Kidney (tissue), 14 donors: ENCODE results near the gene SLC25A46. TPM values are rescaled to one million over a fixed set of nuclear protein-coding genes. Genes with fewer than 3 reads are reported as not detected.

Source experiments
- DNase-seq, 5 donors: peaks; one replicate each; pipeline ENCODE4 v3.0.0-alpha.2; 2013 to 2020
- FAIRE-seq: peaks from 2 replicates; lab custom pipeline; 2012; peaks lifted over from hg19 to GRCh38; lab: Jason Lieb, UNC
- H3K27ac ChIP-seq, 2 donors: one replicate each; pipeline ENCODE4 v1.7.0; 2013; ENCODE audit warnings: low read depth in 2 of 2, low read length in 2 of 2, inconsistent platforms in 1 of 2
- H3K27me3 ChIP-seq: one replicate; pipeline ENCODE4 v1.7.1; 2013; ENCODE audit warnings: low read length, inconsistent platforms; ENCODE audit not compliant: control insufficient read depth, insufficient read depth
- H3K36me3 ChIP-seq, 3 donors: one replicate each; pipeline versions ENCODE4 v1.7.0 to v1.7.1; 2013; ENCODE audit warnings: low read length in 3 of 3, control low read depth in 1 of 3, inconsistent platforms in 1 of 3; ENCODE audit not compliant: insufficient read depth in 3 of 3, control insufficient read depth in 2 of 3
- H3K4me1 ChIP-seq, 3 donors: one replicate each; pipeline versions ENCODE4 v1.7.0 to v1.7.1; 2013; ENCODE audit warnings: low read length in 3 of 3, inconsistent platforms in 1 of 3, low read depth in 1 of 3; ENCODE audit not compliant: control insufficient read depth in 2 of 3, insufficient read depth in 2 of 3
- H3K4me3 ChIP-seq, 3 donors: one replicate each; pipeline versions ENCODE4 v1.7.0 to v1.8.1; 2013; ENCODE audit warnings: low read length in 3 of 3, control low read depth in 1 of 3, inconsistent platforms in 1 of 3
- H3K9ac ChIP-seq, 3 donors: one replicate each; pipeline versions ENCODE4 v1.7.0 to v1.7.1; 2013; ENCODE audit warnings: low read length in 3 of 3, control low read depth in 1 of 3, inconsistent platforms in 1 of 3
- H3K9me3 ChIP-seq, 3 donors: one replicate each; pipeline versions ENCODE4 v1.7.0 to v1.7.1; 2013; ENCODE audit warnings: low read length in 3 of 3, control low read depth in 1 of 3, inconsistent platforms in 1 of 3; ENCODE audit not compliant: control insufficient read depth in 2 of 3, insufficient read depth in 1 of 3
- CTCF ChIP-seq: IDR thresholded peaks from 3 replicates; pipeline ENCODE4 v1.5.1; 2012; ENCODE audit warnings: mild to moderate bottlenecking, moderate library complexity, borderline replicate concordance; ENCODE audit not compliant: insufficient read depth; ENCODE audit errors: extremely low read depth
- intact Hi-C: fragments of 100-400 bp; cut with DNase I; formaldehyde crosslinking; loops from one replicate; pipeline ENCODE4 v1.11.1; 2022
- polyA plus RNA-seq: library from polyadenylated mRNA; stranded (reverse); fragments of 350-450 nt; fragmentation: Illumina TruSeq; extraction: RNeasy Lipid Tissue Mini Kit (QIAGEN cat#74804); gene quantifications from one replicate; pipeline ENCODE4 v1.2.3, GENCODE V29; 2014; ENCODE audit warnings: low read depth, low replicate concordance; ENCODE audit not compliant: insufficient read depth
- total RNA-seq: library from RNA; stranded (reverse); fragmentation: NEBNext Ultra II Directional; extraction: Animal tissue kit (Norgen Biotek cat#: 25700); gene quantifications from one replicate; pipeline ENCODE4 v1.2.1, GENCODE V29; 2021
- donor health status: control.
- donor health status: control.
- donor health status: control.
- donor health status: control.
- donor health status: control.
- donor health status: DM: yes; HTN: yes; CAD: no.
- donor health status: Normal renal cell carcinoma (clear cell type).

SLC25A46 gene
- total and polyA plus RNA-seq, 2 donors from 2014 or later: 20.3 to 39.4 TPM

GRCh38 chr5:110754181-110754580 lies 15.4 kb downstream of the SLC25A46 start:
- no peak for TF ChIP-seq CTCF
- no peak for DNase-seq
- no peak for FAIRE-seq
- no peaks in the 10 kb centered on the region for H3K4me1 ChIP-seq
- H3K27ac ChIP-seq: no peak overlapping the region
- H3K27me3 ChIP-seq: no peaks in the 10 kb centered on the region
- H3K36me3 ChIP-seq: peaks cover 1 to 10% (median 4%) of the 10 kb centered on the region in 3 donors
- intact Hi-C loops: no loop called here
- no peaks in the 10 kb centered on the region for H3K9me3 ChIP-seq
- no peak overlapping the region for H3K4me3 ChIP-seq
- no peak overlapping the region for H3K9ac ChIP-seq

GRCh38 chr5:110757118-110757729 lies 18.4 kb downstream of the SLC25A46 start:
- Histone ChIP-seq H3K36me3 (peaks cover 4 to 25% (median 18%) of the 10 kb centered on the region in 3 donors), H3K27me3 (no peaks in the 10 kb centered on the region), H3K4me1 (no peaks in the 10 kb centered on the region), H3K9me3 (no peaks in the 10 kb centered on the region), H3K27ac (no peak overlapping the region), H3K9ac (no peak overlapping the region), H3K4me3 (no peak overlapping the region)
- DNase-seq (peak in 2 of 5 donors; percentile 43 to 62), FAIRE-seq (peak; percentile 78)
- intact Hi-C loops: no loop called here
- TF ChIP-seq CTCF: peak; percentile 55

GRCh38 chr5:110760158-110760557 lies 21.4 kb downstream of the SLC25A46 start:
- no peaks in the 10 kb centered on the region for H3K9me3 ChIP-seq
- no peak for TF ChIP-seq CTCF
- FAIRE-seq (no peak), DNase-seq (no peak)
- H3K27ac ChIP-seq: no peak overlapping the region
- H3K9ac ChIP-seq: no peak overlapping the region
- no peak overlapping the region for H3K4me3 ChIP-seq
- no peaks in the 10 kb centered on the region for H3K4me1 ChIP-seq
- no peaks in the 10 kb centered on the region for H3K27me3 ChIP-seq
- intact Hi-C loops: no loop called here
- peaks cover 4 to 34% (median 23%) of the 10 kb centered on the region in 3 donors for H3K36me3 ChIP-seq
